HG03045 (cell line): ENCODE measurements around the gene SLC24A4.

Experiments used
- ATAC-seq: cut with Tn5 transposase; IDR thresholded peaks from one replicate; pipeline ENCODE4 v1.9.1; 2021; ENCODE audit warnings: mild to moderate bottlenecking, moderate library complexity; ENCODE audit not compliant: unreplicated experiment

Gene SLC24A4

DNA sequence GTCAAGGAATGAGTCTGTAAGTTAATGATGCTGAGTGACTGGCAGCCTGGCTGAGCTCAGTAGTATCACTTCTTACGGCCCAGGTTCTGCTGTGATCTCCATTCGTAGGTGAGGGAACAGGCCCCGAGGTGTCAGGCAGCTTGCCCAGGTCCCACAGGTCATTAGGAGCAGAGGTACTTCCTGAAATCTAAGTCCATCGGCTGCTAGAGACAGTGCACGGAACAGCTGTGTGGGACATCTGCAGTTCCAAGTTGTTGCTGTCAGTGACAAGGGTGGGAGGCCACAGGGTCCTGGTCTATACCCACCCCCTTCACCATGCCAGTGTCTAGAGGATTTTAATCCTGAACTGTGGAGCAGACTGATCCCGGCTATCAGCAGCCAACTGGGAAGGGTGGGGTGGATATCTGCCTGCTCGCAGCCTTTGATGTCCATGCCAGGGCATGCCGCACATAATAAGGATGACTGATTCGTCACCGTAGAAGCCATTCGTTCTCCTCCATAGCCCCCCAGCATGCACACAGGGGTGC is 108.3 kb downstream of the SLC24A4 start:
- ATAC-seq = no peak

DNA sequence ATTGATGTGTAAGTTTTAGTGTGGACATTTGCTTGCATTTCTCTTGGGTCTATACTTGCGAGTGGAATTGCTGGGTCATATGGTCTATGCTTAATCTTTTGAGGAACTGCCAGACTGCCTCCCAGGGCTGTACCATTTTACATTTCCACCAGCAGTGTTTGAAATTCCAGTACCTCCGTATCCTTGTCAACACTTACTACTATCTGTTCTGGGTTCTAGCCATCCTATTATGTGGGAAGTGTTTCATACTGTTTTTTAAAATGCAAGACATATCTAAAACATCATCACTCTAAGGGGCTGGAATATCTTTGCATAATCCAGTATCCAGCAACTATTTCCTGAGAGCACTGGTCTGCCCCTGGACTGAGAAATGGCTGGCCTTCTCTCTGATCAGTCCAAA is 110.4 kb downstream of the SLC24A4 start:
- no peak for ATAC-seq

DNA sequence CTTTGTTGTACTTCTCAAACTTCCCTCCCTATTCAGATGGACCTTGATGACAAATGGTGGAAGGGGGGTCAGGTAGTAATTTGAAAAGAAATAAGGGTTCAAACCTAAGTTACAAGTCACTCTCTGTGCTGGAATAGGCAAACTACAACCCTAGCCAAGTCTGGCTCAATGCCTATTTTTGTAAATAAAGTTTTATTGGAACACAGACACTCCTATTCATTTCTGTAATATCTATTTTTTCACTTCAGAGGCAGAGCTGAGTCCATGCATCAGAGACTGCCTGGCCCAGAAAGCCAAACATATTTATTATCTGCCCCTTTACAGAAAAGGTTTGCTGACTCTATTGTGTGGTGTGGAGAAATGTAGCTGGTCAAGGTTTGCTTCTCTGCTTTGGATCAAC is 112.2 kb downstream of the SLC24A4 start:
- ATAC-seq = no peak

DNA sequence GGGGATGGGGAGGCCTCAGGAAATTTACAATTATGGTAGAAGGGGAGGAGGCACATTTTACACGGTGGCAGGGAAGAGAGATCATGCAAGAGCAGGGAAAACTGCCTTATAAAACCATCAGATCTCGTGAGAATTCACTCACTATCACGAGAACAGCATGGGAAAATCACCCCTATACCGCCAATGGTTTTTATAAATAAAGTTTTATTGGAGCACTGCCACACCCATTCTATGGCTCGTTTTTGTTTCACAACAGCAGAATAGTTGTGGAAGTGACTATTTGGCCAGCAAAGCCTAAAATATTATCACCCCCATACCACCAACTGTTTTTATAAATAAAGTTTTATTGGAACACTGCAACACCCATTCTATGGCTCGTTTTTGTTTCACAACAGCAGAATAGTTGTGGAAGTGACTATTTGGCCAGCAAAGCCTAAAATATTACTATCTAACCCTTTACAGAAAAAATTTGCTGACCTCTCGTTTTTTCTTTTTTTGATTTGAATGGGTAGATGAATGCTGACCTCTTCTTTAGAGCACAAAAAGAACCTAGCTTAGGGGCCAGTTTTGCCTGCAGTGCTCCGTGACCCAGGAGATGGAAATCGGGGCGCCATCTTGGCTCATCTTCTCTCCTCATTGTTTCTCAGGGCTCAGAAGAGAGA is 113.3 kb downstream of the SLC24A4 start:
- no peak for ATAC-seq

DNA sequence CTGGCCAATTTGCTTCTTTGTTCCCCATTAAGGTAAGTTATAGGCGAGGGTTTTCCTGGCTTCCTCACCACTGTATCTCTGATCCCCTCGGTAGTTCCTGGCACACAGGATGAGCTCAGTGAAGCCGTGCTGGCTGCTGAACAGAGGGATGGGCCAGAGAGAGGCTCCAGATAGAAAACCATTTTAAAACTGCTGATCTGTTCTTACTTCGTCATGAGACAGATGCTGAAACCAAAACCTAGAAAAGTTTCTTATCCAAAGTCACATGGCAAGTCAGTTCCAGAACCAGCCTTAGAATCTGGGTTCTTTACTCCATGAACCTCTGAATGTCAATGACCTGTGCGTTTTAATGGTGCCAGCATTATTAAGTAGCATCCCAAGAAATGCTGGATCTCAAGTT is 114.3 kb downstream of the SLC24A4 start:
- ATAC-seq = no peak

DNA sequence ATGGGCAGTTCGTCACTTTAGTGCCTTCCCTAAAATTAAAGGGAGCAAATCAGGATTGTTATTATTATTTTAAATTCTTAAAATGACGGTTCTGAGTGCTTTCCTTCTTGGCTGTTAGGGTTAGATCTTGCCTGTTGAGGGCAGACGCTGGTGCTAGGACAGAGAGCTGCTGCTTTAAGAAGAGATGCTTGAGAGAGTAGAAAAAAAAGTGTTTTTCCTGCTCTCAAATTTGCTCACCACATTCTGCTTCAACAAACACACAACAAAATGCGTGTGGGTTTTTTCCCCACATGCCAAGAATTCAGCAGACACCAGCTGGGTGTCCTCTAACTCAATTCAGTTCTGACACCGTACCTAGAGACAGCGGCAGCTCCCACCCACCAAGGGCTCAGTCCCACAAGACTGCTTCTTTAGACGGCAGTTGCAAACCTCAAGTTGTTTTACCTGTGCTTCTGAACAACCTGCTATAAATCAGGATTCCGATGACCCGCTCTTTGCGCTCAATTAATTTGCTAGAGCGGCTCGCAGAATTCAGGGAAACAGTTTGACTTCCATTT is 114.8 kb downstream of the SLC24A4 start:
- no peak for ATAC-seq

DNA sequence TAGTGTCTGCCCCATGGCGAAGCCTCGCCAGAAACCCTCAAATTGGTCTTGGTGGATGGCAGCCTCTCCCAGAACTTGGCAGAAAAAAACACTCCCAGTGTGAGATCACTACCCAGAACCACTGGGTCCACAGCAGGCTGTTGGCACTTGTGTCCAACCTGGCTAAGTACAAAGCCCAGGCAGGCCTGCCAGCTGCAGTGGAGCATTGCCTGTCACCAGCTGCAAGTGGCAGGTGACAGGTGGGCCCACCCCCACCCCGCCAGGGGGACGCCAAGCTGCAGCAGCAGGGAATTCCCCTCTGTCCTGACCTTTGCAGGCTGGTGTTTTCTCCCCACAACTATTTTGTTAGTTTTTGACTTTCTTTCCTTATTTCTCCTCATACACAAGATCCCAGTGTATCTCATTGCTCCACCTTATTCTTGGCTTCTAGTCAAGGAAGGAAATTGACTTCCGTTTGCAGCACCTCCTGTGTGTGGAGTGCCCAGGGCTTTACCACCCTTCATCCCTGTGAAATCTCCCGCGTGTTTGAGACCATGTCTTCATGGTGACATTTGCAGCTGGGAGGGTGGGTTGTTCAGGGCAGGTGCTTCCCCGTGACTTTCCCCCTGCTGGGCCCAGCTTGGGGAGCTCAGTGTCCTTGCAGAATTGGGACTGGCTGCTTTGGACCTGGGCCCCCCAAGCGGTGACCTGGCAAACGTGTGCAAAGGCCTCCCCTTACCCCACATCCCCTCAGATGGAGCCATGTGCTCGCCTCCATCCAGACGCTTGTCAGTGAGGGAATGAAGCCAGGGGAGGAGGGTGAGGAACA is 116.8 kb downstream of the SLC24A4 start:
- no peak for ATAC-seq

DNA sequence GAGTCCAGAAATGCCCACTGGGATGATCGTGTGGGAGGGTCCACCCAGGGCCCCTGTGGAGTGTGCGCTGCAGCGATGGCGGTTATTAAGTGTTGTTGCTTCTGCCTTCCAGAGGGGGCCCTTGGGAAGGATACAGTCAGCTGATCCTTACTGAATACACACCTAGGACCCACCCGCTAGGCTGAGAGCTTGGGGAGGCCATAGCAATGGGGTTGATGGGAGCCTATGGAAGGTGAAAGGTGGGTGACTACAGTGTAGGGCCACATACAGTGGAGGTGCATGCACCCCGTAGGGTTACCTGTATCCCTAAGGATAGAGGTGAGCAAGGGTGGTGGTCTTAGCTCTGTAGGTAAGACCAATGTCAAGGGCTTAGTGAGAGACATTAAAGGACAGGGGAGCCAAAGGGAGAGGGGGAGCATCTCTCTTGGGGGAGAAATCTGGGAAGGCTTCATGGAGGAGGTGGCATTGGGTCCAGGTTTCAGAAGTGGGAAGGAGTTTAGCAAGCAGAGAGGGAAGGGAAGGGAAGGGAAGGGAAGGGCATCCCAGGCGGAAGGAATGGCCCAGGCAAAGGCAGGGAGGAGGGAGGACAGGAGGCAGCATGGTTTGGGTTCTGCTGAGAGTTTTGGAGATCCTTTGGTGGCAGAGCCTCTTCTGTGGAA is 117.5 kb downstream of the SLC24A4 start:
- ATAC-seq = no peak

DNA sequence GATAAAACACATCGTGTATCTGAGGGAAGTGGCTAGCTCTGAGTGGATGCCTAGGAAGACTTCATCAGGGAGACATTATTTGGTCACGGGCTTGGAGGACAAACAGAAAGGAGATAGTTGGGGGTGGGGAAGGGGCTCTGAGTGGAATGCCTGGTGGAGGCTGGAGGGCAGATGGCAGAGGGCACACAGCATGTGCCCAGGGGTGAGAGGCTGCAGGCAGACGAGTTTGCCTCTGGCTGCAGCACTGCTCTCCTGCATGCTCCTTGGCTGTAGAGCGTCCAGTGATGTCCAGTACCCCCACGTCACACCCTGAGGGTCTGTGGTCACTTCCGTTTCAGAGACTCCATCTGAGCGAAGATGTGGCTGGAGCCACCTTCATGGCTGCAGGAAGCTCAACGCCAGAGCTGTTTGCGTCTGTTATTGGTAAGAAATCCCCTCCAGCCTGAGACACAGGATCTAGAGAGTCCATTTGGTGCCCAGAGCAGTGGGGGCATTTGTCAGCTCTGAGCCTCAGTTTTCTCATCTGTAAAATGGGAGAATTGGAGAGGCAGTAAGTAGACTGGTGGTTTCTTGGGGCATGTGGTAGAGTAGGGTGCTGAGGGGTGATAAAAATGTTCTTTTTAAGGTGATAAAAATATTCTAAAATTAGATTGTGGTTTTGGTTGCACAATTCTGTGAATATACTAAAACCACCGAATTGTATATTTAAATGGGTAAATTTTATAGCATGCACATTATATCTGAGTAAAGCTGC is 119.0 kb downstream of the SLC24A4 start:
- ATAC-seq = no peak

DNA sequence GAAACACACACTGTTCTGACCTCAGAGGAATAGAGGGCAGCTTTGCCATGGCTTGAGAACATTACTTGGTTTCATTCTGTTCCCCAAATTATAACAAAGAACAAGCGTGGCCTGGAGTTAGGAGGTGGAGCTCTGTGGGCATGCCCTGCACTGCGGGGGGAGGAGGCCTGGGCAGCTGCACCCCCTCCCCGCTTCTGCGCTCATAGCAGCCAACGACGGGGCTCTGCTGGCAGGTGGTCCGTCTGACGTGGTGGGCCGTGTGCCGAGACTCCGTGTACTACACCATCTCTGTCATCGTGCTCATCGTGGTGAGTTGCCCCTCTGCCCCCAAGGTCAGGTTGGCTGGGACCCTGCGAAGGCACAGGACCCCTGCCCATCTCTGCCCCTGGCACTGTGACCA is 120.2 kb downstream of the SLC24A4 start:
- ATAC-seq = no peak

DNA sequence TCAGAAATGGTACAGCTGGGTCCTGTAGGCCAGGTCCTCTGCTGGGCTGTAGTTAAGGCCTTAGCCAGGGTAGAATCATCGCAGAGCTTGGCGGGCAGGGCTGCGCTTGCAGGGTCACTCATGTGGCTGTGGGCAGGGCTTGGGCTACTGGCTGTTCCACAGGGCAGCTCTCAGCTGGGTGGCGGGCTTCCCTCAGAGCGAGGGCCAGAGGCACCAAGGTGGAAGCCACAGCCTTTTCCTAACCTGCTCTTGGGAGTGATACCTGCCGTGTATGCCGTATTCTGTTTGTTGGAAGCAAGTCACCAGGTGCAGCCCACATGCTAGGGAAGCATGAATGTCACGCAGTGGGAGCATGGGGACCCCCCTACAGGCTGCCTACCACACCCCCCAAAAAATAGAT is 120.8 kb downstream of the SLC24A4 start:
- no peak for ATAC-seq

DNA sequence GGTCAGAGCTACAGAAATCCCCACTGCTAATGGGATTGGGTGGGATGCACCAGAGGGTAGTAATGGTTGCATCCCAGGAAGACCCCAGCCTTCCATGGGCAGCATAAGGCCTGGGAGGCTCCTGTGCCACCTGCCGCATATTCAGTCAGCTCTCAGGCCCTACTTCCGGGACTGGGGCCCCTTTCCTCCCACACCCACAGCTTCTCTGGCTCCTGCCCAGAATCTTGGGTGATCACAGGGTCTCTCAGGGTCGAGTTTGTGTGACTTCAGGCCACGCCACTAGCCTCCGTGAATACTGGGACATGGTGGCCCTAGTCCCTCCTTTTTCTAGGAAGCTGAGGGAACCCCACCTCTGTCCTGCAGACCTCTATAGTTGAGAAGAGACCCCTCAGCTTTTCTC is 123.8 kb downstream of the SLC24A4 start:
- ATAC-seq = no peak

DNA sequence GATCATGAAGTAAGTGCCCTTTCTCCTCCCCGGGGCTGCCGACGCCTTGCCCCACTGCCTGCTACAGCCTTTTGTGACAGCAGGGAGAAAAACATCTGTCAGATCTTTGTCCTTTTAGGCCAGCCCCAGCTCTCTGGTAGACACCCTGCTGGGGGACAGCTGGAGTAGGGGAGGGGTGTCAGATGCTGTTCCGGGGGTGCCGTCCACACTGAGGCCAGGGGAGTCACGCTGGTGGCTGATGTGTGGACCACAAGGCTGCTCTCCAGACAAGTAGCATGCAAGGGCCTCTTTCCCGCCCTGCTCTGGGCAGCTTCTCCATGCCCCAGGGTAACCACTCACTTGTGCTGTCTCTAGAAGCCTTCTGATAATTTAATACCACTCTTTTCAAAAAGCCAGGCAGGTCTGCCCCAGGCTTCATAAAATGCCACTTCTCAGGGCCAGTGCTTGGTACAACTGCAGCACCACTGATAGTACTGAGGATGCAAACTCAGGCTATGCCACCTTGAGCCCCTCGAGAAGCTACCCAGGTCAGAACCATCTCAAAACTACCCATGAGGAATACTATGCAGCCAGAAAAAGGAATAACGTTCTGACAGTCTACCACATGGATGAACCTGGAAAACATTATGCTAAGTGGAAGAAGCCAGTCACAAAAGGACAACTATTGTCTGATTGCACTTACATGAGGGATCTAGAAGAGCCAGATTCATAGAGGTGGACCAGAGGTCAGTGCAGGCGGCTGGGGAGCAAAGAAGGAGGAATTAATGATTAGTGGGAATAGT is 124.6 kb downstream of the SLC24A4 start:
- no peak for ATAC-seq

DNA sequence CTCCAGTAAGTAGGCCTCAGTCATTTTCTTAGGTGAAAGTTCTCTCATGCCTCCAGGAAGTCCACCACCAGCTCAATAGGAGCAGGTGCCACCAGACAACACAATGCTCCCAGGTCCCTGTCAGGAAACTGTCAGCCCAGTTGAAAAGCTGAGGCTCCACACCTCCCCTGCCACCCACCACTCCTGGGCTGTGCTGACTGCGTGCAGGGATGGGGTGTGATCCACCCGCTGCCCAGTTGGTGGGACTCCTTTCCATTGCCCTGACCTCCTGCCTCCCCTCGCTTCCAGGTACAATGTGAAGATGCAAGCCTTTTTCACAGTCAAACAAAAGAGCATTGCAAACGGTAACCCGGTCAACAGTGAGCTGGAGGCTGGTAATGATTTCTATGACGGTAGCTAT is 125.8 kb downstream of the SLC24A4 start:
- no peak for ATAC-seq

DNA sequence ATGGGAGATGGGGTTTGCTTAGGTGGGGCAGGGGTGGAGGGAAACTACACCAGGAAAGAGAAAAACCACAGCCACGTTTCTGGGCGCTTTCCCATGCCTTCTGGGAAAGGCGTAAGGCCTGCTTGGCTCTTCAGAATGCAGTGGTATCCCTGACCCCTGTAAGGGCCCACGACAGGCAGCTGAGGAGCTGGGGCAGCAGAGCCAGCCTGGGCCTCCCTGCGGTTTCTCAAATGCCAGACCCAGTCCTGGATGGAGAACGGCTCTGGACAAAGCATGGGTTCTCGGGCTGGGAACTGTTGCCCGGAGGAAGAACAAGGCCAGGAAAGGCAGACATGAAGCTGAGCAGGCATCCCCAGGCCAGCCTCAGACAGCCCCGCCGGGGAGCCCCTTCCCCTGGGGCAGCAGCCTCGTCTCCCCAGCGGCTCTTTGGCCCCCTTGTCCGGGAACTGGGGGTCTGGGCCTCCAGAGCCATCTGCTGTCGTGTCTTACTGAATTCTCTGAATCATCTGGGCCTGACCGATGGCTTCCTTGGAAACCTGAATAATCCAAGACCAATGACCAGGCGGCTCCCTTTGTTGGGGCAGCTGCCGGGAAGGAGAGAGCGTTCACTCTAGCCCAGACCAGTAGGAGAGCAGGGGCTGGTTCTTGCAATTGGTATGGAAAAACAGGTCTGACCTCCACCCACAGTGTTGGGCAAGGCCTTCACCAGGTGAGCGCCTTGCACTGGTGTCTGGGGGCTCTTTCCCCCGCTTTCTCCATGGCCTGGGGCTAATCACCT is 126.6 kb downstream of the SLC24A4 start:
- ATAC-seq = no peak

DNA sequence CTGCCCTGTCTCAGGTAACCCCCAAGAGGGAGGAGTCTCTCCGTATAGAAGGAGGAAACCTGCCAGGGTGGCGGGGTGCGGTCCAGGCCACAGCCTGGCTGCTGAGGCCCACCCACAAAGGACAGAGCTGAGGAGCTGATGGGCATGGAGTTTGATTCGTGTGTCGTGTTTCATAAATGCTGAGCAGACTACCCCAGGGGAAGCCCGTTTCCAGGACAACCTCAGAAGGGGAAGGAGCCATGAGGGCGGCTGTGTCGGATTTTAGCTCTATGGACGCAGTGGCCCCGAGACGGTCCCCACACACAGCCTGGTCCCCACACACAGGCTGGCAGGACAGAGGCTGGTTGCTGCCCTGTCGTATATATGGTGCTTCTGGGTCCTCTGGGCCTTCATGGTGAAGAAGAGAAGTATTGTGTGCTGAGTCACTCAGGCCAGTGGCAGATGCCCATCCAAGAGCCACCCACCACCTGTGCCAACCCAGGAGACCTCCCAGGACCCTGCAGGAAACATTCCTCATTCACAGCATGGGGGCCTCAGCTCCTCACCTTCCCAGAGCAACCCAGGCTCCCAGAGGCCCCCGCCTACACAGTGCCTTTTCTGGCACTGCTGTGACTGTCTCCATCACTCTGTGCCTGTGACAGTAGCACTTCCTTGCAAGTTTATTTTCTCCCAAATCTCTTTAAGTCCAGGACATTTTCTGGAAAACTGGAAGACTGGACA is 127.5 kb downstream of the SLC24A4 start:
- ATAC-seq = no peak

DNA sequence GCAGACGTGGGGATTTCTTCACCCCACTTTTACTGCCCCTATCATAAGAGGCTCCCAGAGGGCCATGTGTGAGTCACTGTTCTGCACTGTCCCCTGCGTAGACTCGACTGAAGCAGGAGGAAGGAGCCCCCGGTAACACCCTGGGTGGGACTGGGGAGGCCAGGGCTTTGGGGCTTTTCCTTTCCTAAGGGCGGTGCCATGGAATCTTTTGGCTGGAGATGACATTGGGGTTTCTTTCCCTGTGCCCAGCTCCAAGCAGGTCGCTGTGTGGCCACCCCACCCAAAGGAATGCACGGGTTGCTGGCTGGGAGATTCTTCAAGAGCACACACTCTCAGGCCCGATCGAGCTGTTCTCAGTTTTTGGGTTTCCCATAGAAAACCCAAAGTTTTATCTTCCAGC is 128.3 kb downstream of the SLC24A4 start:
- ATAC-seq = no peak

DNA sequence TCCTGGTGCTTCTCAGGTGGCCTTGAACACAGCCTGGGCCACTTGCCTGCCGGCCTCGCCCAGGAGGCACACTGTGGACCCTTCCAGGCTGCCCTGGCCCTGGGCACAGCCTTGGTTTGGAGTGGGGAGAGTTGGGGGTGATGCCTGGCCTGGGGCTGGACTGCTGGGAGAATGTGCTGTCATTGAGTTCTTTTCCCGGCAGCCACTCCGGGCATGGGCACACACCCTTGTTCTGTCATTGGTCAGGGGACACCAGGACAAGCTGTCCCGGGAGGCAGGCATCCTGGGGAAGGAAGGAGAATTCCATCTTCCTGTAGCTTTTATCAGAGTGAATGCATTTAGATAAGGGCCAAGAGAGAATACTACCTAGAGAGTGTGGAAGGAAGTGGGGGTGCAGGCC is 128.8 kb downstream of the SLC24A4 start:
- no peak for ATAC-seq

DNA sequence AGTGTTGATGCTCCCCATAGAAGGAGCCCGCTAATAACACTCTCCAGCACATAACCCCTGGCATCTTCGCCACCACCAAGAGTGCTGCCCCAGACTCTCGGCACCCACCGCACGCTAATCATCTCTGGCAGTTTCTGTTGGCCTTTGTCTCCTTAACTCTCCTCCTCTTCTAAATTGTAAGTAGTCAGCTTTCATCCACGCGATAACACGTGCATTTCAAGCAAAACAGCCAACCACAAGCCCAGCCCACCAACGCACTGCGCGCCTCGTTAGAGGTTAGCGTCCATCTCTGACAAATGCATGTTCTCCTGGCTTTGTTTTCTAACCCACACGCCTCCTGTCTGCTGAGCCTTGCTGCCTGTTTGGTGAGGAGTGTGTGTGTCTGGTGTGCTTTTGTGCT is 129.5 kb downstream of the SLC24A4 start:
- no peak for ATAC-seq
